ENCODE data around the gene C17orf100. TPM values are rescaled to one million over a fixed set of nuclear protein-coding genes. Genes with fewer than 3 reads are reported as not detected.

C17orf100 gene
- total RNA-seq, 6 experiments from 2014 or later = 1.0 to 1.7 (median 1.3) TPM

DNA sequence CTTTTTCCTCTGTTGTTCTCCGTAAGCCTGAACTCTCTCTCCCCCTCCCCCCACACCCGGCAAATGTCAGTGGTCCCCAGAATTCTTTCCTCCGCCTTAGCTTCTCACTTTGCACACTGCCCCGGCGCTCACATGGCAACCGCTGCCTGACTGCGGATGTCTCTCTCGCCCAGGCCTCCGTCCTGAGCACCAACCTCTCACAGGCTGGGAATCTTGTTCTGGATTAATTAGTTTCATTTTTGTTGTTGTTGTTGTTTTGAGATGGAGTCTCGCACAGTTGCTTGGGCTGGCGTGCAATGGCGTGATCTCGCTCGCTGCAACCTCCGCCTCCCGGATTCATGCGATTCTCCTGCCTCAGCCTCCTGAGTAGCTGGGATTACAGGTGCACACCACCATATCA, 16.7 kb downstream of the C17orf100 start:
- H3K4me1 Mint-ChIP-seq (ENCODE audit: low read depth) = no peaks in the 10 kb centered on the region; the same call in none of the 2 replicates

DNA sequence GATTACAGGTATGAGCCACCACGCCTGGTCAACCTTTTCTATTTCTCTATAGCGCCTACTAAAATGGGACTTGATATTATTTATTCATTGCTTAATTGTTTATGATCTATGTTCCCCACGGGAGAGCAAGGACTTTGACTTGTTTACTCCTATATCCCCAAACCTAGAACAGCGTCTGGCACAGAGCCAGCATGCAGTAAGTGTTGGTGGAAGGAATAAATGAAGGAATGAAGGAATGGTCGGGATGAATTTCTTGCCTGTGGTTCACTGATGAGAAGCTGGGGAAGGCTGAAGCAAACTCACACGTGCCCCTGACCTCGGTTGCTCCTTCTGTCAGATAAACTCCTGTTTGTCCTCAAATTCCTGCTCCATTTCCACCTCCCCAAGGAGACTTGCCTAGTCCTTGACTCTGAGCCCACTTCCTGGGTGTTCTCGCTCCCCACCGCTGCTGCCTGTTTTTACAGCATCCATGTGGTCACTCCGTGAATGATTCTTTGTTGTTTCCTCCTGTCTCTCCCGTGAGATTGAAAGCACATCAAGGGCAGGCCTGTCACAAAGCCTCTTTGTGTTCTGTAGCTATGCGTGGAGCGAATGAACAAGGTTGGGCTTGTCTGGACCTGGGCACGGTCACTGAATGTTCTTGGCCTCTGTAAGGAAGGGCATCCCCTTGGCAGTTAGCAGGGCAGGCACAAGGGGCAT, 17.3 kb downstream of the C17orf100 start:
- TF ChIP-seq, protein P1, sequence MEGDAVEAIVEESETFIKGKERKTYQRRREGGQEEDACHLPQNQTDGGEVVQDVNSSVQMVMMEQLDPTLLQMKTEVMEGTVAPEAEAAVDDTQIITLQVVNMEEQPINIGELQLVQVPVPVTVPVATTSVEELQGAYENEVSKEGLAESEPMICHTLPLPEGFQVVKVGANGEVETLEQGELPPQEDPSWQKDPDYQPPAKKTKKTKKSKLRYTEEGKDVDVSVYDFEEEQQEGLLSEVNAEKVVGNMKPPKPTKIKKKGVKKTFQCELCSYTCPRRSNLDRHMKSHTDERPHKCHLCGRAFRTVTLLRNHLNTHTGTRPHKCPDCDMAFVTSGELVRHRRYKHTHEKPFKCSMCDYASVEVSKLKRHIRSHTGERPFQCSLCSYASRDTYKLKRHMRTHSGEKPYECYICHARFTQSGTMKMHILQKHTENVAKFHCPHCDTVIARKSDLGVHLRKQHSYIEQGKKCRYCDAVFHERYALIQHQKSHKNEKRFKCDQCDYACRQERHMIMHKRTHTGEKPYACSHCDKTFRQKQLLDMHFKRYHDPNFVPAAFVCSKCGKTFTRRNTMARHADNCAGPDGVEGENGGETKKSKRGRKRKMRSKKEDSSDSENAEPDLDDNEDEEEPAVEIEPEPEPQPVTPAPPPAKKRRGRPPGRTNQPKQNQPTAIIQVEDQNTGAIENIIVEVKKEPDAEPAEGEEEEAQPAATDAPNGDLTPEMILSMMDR (IDR thresholded peaks at IDR 0.05) = no peak
- DNase-seq = no peak
- H3K27me3 Mint-ChIP-seq (ENCODE audit: insufficient read depth) = peaks cover 17% of the 10 kb centered on the region
- no peak overlapping the region for H3K4me3 Mint-ChIP-seq
- no peak overlapping the region for H3K27ac Mint-ChIP-seq
- H3K36me3 Mint-ChIP-seq (ENCODE audit: low read depth) = no peaks in the 10 kb centered on the region
- no peaks in the 10 kb centered on the region; the same call in none of the 2 replicates for H3K4me1 Mint-ChIP-seq (ENCODE audit: low read depth)
- no peaks in the 10 kb centered on the region for H3K9me3 Mint-ChIP-seq

More for the DNA sequence above, 16.7 kb downstream of the C17orf100 start:
- H3K4me3 Mint-ChIP-seq = no peak overlapping the region; the same call in 1 of the 2 replicates
- no peaks in the 10 kb centered on the region for H3K9me3 Mint-ChIP-seq
- no peak overlapping the region for H3K27ac Mint-ChIP-seq
- DNase-seq = no peak
- no peaks in the 10 kb centered on the region for H3K36me3 Mint-ChIP-seq (ENCODE audit: low read depth)
- H3K27me3 Mint-ChIP-seq (ENCODE audit: insufficient read depth) = peaks cover 17% of the 10 kb centered on the region
- TF ChIP-seq, protein P1 (IDR thresholded peaks at IDR 0.05) = no peak

DNA sequence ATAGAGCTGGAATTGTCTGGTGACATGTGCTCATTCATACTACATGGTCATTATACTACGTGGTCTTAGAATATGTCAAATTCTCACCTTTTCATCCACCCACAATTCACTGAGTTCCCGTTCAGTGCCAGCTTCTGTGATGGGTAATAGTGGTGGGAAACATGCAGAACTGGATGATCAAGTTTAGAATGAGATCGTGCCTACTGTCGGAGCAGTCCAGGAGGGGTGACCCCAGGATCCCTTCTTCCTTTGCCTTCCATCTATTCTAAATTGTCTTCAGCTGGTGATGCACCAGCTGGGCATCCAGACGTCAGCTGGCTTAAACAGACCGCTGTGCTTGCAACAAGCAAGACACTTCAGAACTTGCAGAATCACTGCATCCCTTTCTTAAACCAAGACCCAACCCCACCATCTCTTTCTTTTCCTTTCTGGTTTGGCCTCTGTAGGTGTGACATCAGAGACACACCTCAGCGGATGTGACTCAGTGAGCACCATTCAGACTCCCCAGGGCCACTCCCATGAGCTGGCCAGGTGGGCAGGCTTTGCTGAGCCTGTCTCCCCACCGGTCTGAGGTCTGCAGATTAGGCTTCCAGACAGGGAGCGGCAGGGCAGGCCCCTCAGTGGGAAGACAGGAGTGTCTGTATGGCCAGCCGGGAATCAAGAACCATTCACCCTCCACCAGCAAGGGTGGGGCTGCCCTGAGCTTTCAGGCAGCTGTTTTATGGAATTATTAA, 18.1 kb downstream of the C17orf100 start:
- no peak for DNase-seq
- TF ChIP-seq, protein P1 (IDR thresholded peaks at IDR 0.05) = no peak
- peaks cover 17% of the 10 kb centered on the region for H3K27me3 Mint-ChIP-seq (ENCODE audit: insufficient read depth)
- H3K4me3 Mint-ChIP-seq = no peak overlapping the region
- no peaks in the 10 kb centered on the region for H3K9me3 Mint-ChIP-seq
- no peaks in the 10 kb centered on the region; the same call in none of the 2 replicates for H3K4me1 Mint-ChIP-seq (ENCODE audit: low read depth)
- no peaks in the 10 kb centered on the region for H3K36me3 Mint-ChIP-seq (ENCODE audit: low read depth)
- H3K27ac Mint-ChIP-seq = no peak overlapping the region

DNA sequence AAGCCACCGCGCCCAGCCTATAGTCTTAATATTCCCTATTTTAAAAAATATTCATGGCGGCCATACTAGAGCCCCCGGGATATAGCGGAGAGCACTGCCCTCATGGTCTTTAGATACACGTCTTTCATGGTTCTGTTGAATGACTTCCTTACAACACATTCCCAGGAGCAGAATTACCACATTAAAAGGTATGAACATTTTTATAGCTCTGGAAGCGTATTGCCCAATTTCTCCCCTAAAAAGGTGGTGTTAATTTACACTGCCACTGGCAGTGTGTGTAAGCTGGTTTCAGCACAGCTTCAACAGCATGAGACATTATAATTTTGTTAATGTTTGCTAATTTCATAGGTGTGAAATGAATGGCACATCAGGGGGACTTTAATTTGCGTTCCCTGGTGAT, 19.0 kb downstream of the C17orf100 start:
- no peak for DNase-seq
- Mint-ChIP-seq H3K27me3 (ENCODE audit: insufficient read depth) (peaks cover 18% of the 10 kb centered on the region), H3K9me3 (no peaks in the 10 kb centered on the region), H3K36me3 (ENCODE audit: low read depth) (no peaks in the 10 kb centered on the region), H3K27ac (no peak overlapping the region), H3K4me1 (ENCODE audit: low read depth) (no peaks in the 10 kb centered on the region; the same call in none of the 2 replicates), H3K4me3 (no peak overlapping the region)
- TF ChIP-seq, protein P1 (IDR thresholded peaks at IDR 0.05) = no peak

DNA sequence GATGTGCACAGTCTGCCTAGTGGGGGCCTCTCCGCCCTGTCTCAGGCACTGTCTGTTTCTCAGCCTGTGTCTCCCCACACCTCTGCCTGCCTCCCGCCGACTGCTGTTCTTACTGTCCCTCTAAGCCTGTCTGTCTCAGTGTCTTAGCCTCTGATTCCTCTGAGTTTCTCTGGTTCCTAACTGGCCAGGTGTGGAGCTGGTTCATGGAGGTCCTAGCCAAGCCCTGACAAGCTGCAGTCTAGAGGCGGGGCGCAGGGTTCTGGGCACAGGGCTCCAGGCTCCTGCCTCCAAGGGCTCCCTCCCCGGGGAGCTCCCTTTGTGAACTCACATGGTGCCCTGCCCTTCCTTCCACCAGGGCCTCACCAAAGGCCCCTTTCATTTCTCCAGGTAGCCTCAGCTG, 19.4 kb downstream of the C17orf100 start:
- no peak overlapping the region for H3K27ac Mint-ChIP-seq
- no peak for DNase-seq
- H3K36me3 Mint-ChIP-seq (ENCODE audit: low read depth) = no peaks in the 10 kb centered on the region
- H3K4me1 Mint-ChIP-seq (ENCODE audit: low read depth) = no peaks in the 10 kb centered on the region; the same call in none of the 2 replicates
- peaks cover 23% of the 10 kb centered on the region for H3K27me3 Mint-ChIP-seq (ENCODE audit: insufficient read depth)
- TF ChIP-seq, protein P1 (IDR thresholded peaks at IDR 0.05) = no peak
- H3K9me3 Mint-ChIP-seq = no peaks in the 10 kb centered on the region
- no peak overlapping the region for H3K4me3 Mint-ChIP-seq
